Activated CD8-positive, alpha-beta memory T cell treated with anti-CD3 and anti-CD28 coated beads for 4 hours (primary cell): Measurements from ENCODE around the gene CCL24.
"Not testable (repeated sequence)": the region's sequence is repeated elsewhere in the genome, so short reads cannot be mapped to it uniquely, and the experiment has no call there.

Experiments used
- DNase-seq, 2 donors: peaks; one replicate each; pipeline ENCODE4 v3.0.0-alpha.2; 2020; ENCODE audit warnings: low read depth in 2 of 2

CCL24 gene

DNA sequence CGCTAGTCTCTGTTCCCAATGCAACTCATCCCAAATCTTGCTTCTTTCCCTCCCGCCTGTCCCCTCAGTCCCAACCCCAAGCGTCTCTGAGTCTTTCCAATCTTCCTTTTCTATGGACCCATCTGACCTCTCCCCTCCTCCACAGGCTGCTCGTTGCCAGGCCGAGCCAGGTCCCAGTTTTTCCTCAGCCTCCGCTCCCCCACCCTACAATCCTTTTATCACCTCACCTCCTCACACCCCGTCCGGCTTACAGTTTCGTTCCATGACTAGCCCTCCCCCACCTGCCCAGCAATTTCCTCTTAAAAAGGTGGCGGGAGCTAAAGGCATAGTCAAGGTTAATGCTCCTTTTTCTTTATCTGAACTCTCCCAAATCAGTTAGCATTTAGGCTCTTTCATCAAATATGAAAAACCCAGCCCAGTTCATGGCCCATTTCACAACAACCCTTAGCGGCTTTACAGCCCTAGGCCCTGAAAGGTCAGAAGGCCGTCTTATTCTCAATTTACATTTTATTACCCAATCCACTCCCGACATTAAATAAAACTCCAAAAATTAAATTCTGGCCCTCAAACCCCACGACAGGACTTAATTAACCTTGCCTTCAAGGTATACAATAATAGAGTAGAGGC, 32.8 kb downstream of the CCL24 start:
- not testable (repeated sequence) for DNase-seq

DNA sequence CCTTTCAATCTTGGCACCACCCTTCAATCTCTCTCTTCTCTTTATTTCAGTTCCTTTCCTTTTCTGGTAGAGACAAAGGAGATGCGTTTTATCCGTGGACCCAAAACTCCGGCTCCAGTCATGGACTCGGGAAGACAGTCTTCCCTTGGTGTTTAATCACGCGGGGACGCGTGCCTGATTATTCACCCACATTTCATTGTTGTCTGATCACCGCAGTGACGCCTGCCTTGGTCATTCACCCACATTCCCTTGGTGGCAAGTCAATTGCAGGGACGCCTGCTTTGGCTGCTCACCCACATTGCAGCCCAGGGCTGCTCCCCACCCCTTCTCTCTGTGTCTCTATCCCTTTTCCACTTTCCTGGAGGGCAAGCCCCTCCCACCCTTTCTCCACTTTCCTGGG, 34.1 kb downstream of the CCL24 start:
- DNase-seq, result not testable (repeated sequence)

DNA sequence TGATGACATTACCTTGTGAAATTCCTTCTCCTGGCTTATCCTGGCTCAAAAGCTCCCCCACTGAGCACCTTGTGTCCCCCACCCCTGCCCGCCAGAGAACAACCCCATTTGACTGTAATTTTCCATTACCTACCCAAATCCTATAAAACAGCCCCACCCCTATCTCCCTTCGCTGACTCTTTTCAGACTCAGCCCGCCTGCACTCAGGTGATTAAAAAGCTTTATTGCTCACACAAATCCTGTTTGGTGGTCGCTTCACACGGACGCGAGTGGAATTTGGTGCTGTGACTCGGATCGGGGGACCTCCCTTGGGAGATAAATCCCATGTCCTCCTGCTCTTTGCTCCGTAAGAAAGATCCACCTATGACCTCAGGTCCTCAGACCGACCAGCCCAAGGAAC, 34.6 kb downstream of the CCL24 start:
- DNase-seq, result not testable (repeated sequence)

DNA sequence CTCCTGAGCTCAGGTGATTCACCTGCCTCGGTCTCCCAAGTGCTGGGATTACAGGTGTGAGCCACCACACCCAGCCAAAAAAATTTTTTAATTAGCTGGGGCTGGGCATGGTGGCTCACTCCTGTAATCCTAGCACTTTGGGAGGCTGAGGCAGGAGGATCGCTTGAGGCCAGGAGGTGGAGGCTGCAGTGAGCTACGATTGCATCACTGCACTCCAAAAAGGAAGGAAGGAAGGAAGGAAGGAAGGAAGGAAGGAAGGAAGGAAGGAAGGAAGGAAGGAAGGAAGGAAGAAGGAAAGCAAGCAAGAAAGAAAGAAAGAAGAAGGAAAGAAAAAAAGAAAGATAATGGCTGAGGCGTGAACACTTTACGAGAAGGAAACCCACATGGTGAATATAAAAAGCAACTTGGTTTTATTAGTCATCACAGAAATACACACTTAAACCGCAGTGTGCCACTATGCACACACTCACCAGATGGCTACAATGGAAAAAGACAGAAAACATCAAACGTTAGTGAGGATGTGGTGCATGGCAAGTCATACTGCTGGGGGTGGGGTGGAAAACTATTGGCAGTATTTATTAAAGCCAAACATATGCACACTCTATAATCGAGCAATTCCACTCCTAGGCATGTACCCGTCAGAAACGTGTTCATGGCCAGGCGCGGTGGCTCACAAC, 37.2 kb downstream of the CCL24 start:
- DNase-seq, result peak; percentile 38 to 52

DNA sequence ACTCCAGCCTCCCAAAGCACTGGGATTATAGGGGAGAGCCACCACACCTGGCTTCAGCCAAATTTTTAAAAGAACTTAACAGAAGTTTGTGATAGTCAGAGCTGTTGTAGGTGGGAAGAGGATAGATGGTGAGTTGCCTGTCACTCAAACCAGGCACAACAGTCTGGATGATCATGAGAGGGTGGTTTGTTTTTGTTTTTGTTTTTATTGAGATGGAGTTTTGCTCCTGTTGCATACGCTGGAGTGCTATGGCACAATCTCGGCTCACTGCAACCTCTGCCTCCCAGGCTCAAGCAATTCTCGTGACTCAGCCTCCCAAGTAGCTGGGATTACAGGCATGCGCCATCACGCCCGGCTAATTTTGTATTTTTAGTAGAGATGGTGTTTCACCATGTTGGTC, 39.6 kb downstream of the CCL24 start:
- not testable (repeated sequence) for DNase-seq

DNA sequence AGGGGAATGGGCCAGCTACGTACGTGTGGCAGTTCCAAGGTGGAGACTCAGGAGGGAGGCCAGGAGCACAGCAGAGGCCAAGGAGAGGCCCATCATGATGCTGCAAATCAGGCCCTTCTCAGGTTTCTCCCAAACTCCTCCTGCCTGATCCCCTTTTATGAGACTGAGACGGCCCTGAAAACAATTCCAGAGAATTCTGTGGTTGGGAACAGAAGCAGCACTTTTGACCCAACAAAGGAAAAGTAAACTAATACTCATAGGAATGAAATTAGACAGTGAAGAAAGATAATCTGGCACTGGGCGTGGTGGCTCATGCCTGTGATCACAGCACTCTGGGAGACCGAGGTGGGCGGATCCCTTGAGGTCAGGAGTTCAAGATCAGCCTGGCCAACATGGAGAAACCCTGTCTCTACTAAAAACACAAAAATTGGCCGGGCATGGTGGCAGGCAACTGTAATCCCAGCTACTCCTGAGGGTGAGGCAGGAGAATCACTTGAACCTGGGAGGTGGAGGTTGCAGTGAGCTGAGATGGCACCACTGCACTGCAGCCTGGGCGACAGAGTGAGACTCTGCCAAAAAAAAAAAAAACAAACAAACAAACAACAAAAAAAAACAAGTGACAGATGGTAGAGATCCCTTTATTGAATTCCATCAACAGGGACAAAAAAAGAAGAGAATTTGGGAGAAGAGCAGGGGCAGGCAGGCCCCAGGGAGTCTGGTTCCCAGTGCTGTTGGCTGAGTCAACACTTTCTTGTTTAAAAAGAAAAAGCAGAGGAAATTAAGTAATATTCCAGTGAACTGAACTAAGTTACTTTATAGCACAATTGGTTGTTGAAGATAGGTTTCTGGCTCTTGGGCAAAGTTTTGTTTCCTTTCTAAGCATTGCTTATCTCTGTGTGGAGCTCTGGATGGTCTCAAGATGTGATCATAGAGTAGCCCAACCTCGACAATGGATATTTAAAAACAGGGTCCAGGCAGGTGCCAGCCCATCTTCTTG, 41.2 kb downstream of the CCL24 start, which contains the start of gene CCL26:
CCL26 (minus strand) TSS at position 131 of the 997 bp plus-strand sequence; CDS start at position 96, 35 bp downstream.
- DNase-seq, result no peak

DNA sequence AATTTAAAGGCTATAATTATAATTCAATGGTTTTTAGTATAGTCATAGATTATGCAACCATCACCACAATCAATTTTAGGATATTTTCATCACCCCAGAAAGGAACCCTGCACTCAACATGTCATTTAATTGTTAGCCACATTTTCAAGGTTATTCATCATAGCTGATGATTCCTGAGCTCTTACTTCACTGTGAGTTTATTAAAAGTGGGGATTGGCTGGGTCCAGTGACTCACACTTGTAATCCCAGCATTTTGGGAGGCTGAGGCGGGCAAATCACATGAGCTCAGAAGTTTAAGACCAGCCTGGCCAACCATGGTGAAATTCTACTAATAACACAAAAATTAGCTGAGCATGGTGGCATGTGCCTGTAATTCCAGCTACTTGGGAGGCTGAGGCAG, 42.4 kb downstream of the CCL24 start:
- no peak for DNase-seq

DNA sequence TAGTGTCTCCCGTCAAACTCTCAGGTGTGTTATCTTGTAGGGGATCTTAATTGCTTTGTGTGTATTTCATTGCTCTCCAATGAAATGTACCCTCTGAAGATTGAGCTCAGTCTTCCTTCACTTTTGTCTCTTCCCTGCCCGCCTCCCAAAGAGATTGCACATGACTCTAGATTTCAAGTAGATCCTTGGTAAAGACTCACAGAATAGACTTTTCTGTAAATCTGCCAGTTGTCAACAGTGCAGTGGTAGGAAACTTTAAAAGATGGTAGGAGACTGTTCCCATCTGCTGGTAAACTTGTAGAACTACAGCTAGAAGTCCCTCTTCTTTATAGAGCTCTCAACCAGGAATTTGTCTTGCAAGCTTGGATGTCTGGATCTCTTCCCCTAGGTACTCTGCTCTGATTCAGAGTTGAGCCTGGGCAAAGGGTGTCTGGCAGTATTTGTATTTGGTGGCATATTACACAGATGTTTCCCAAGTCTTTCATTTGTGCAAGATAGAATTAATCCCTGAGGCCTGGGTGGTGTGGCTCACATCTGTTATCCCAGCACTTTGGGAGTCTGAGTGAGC, 51.2 kb downstream of the CCL24 start:
- no peak for DNase-seq

DNA sequence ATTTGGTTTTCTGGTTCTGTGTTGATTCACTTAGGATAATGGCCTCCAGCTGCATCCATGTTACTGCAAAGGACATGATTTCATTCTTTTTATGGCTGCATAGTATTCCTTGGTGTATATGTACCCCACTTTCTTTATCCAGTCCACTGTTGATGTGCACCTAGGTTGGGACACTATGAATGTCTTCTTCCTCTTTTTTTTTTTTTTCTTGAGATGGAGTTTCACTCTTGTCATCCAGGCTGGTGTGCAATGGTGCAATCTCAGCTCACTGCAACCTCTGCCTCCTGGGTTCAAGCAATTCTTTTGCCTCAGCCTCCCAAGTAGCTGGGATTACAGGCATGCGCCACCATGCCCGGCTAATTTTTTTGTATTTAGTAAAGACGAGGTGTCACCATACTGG, 51.8 kb downstream of the CCL24 start:
- not testable (repeated sequence) for DNase-seq
